ENCODE data around the gene SUMF1.

Gene SUMF1

GRCh38 chr3:4497005-4497692 lies 30.1 kb upstream of the SUMF1 start:
- H3K4me3 ChIP-seq (replicated peaks in 1 of 2; ENCODE audit: low read depth in 2 of 2, low read length in 2 of 2) = no peak overlapping the region
- TF ChIP-seq CTCF (IDR thresholded peaks at IDR 0.05; ENCODE audit: low read depth, low read length) = no peak
- no peak for DNase-seq (ENCODE audit: low read depth in 2 of 2)

GRCh38 chr3:4496087-4496452 lies 29.0 kb upstream of the SUMF1 start:
- H3K4me3 ChIP-seq (replicated peaks in 1 of 2; ENCODE audit: low read depth in 2 of 2, low read length in 2 of 2) = no peak overlapping the region
- no peak for DNase-seq (ENCODE audit: low read depth in 2 of 2)
- no peak for TF ChIP-seq CTCF (IDR thresholded peaks at IDR 0.05; ENCODE audit: low read depth, low read length)

GRCh38 chr3:4495294-4496086 lies 28.4 kb upstream of the SUMF1 start:
- no peak overlapping the region for H3K4me3 ChIP-seq (replicated peaks in 1 of 2; ENCODE audit: low read depth in 2 of 2, low read length in 2 of 2)
- TF ChIP-seq CTCF (IDR thresholded peaks at IDR 0.05; ENCODE audit: low read depth, low read length) = no peak
- peak; percentile 11 to 46 for DNase-seq (ENCODE audit: low read depth in 2 of 2)

- H3K4me3 ChIP-seq (replicated peaks in 1 of 2; ENCODE audit: low read depth in 2 of 2, low read length in 2 of 2) = peak overlapping the region in 1 of 2 donors; percentile 87
Observed at GRCh38 chr3:4494895-4495264, 27.8 kb upstream of the SUMF1 start.

GRCh38 chr3:4493941-4494894 lies 27.1 kb upstream of the SUMF1 start:
- H3K4me3 ChIP-seq (replicated peaks in 1 of 2; ENCODE audit: low read depth in 2 of 2, low read length in 2 of 2) = peak overlapping the region; percentile 87 to 89
- DNase-seq (ENCODE audit: low read depth in 2 of 2) = peak; percentile 41 to 42
- no peak for TF ChIP-seq CTCF (IDR thresholded peaks at IDR 0.05; ENCODE audit: low read depth, low read length)

More at GRCh38 chr3:4494895-4495264, 27.8 kb upstream of the SUMF1 start:
- no peak for DNase-seq (ENCODE audit: low read depth in 2 of 2)
- no peak for TF ChIP-seq CTCF (IDR thresholded peaks at IDR 0.05; ENCODE audit: low read depth, low read length)
